ENCODE data around the gene BID.

BID gene

DNA sequence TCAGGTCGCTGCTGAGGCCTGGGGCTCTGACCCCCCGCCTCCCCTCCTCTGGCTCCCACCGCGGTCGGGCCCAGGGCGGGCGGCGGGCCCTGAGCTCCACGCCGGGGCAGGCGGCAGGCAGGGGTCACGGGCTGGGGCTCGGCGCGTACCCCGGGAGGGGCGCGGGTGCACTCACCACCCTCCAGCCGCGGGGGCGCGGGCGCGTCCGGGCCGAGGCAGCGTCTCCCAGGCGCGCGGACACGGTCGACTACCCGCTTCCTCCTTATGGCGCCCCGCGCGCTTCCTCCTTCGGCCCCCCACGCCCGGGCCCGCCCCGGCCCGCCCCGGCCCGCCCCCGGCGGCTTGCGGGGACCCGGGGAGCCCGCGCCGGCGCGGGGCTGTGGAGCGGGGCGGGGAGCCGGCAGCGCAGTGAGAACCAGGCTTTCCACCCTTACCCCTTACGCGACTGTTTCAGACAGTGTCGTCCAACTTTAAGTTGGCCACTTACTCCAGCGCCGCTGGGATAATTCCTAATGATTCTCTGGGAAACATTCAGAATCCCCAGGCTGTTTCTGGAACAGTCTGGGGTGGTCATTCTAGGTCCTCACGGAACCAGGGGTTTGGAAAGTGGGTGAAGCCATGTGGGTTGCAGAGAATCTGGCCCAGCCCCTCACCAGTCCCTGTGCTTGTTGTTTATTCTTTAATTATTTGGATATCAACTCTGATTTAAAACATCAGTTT, at the start of gene BID:
TSS of gene BID (minus strand) at position 264 of the 720 bp plus-strand sequence. CDS start 24,353 bp downstream, outside the sequence.
- peak; percentile 26 to 39 for DNase-seq

DNA sequence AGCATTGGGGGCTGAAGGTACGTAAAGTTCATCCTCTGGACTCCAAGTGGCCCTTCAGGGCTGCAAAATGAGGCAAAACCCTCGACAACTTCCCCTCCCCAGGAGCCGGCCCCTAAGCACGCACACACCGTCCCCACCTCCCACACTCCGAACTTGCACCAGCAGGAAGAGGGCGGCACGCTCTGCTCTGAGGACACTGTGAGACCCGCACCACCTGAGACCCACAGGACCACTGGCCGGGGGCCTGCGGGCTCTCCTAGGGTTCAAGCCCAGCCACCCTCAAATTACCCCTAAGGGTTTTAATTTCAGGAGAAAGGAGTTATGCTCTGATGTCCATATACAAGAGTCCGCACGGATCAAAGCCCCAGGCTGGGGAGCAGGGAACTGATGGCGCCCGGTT, 49.7 kb upstream of the BID start:
- DNase-seq = no peak

DNA sequence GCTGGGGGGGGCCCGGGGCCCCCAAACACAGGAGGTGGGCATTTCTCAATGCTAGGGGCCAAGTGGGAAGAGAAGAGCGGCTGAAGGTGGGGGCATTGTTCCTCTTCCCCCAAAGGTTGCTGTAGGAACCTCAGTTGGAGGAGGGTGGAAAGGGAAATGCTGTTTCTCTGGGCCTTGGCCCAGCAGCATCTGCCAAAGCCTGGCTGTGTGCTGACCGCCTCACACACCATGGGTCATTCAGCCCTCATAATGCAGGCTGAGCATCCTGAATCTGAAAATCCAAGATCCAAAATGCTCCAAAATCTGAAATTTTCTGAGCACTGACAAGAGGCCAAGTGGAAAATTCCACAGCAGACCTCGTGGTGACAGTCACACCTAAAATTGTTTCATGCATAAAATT, 49.0 kb upstream of the BID start:
- DNase-seq = no peak

DNA sequence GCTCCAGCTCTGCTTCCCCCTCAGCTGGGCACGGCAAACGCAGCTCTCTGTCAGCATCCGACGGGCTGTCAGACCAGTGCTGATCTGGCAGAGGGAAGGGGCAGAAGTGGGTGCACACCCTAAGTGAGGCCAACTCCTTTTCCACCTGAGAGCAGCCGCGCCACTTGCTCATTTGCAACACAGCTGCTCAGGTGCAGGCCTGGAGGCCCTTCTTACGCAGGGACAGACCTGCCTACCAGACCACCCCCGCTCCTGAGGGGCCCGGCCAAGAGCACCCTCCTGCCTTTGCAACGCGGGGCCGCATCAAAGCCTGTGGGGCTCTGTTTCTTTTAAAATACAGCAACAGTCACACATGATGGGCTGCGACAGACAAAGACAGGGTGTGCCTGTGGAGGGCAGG, 47.8 kb upstream of the BID start:
- no peak for DNase-seq

DNA sequence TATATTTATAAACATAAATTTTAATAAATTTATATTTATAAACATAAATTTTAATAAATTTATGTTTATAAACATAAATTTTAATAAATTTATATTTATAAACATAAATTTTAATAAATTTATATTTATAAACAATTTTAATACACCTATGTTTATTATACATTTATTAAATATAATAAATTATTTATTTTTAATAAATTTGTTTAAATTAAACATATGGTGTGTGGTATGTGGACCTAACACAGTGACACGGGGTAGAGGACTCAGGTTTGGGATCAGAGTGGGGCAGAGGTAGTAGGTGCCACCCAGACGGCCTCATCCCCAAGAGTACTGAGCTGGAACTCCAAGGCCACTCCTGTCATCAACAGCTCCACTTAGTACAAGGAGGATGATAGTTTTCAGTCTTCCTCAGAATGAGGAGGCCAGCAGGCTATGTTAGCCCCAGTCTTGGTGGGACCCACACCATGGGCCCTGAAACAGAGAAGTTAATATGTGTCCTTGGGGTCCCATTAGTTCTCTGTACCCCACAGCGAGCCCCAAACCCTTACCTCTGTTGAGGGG, 46.7 kb upstream of the BID start:
- DNase-seq = no peak

GRCh38 chr22:17818649-17819048, 44.4 kb upstream of the BID start:
- no peak for DNase-seq

- no peak for DNase-seq
Measured at GRCh38 chr22:17818180-17818579, 43.9 kb upstream of the BID start.

- no peak for DNase-seq
Measured at GRCh38 chr22:17817511-17818065, 43.3 kb upstream of the BID start.

DNA sequence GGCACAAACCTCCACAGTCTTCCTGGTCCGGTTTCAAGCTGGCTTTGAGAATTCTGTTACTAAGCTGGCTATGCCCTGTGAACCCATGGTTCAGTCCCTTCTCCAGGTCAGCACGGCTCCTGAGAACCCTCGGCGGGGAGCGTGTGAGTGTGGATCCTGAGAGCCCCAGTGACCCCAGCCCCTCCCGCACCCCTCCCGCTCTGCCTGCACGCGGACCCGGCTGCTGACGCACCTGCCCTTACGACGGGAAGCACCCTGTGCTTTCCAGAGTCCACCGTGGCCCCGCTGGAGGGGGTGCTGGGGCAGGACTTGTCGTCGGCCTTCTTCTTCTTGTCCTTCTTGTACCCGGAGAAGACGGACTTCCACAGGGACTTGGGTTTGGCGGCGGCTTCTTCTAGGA, 42.8 kb upstream of the BID start:
- no peak for DNase-seq

- DNase-seq = no peak
Measured at GRCh38 chr22:17816649-17817048, 42.4 kb upstream of the BID start.

DNA sequence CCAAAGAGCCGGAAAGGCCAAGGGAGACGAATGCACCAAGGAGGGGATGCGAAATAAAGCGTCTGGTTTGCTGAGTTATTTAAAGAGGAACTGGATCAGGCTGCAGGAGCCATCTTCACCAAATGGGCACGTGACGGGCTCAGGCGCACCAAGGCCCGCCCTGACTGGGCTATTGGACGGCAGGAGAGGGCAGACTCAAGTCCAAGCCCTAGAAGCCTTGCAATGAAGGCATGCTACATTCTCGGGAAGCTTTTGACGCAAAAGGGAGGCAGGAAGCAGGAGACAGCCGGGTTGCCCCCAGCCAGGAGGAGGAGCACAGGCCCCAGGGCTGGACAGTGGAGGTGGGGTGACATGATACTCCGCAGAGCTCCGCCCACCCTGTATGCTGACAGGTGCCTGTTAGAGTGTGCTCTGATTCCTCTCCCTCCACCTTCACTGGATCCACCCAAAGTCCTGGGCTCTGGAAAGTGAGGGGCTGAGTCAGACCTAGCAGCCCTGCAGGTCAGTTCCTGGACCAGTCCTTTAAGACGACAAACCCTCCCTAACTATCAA, 41.5 kb upstream of the BID start:
- DNase-seq = no peak

- no peak for DNase-seq
Measured at GRCh38 chr22:17814830-17815229, 40.6 kb upstream of the BID start.

GRCh38 chr22:17814084-17814483, 39.8 kb upstream of the BID start:
- no peak for DNase-seq

GRCh38 chr22:17811119-17811518, 36.9 kb upstream of the BID start:
- DNase-seq = no peak

DNA sequence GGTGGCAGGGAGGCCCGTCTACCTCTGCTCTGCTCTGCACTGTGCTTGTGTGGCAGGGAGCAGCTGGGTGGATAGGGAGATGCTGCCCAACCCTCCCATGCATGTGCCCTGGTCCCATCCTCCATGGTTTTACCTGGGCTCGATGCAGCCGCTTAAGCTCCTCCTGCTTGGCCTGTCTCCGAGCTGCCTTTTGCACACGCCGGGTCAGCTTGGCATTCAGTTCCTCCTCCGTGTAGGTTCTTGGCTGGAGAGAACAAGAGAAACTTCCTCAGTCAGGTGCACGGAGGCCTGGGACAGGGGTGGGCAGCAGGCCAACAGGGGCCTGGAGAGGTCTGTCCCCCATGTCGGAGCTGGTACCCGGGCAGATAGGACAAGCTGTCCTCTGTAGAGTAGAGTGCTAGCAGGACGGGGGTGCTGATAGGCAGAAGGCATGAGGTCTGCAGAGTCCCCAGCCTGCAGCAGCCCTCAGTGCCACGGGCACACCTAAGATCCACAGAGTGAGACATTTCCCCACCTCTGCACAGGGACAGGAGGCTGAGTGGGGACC, 36.4 kb upstream of the BID start:
- no peak for DNase-seq

DNA sequence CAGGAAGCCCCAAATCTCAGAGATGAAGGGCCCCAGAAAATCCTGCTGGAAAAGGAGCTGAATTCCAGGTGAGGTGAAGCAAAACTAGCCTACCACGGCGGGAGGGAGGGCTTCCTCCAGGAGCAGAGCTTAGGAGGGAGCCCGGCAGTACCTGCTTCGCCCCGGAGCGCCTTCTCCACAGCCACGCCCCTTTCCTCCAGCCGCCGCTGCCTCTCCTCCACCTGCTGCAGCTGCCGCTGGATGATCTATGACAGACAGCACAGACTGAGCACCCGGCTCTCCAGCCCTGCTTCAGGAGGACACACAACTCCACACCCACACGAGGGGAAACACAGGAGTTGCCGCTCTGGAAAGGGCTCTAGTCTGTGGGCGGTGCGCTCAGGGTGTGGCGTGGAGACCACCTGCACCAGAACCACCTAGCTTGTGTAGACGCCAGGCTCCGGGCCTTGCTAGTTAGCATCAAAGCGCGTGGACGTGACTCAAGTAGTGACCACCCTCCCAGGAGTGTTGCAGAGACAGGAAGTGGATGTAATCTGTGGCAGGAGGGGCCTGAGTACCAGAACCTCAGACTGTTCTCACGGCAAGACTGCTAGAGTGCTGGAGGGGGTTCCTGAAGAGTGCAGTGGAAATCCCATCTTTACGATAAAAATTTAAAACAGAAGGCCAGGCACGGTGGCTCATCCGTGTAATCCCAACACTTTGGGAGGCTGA, 34.6 kb upstream of the BID start:
- no peak for DNase-seq

DNA sequence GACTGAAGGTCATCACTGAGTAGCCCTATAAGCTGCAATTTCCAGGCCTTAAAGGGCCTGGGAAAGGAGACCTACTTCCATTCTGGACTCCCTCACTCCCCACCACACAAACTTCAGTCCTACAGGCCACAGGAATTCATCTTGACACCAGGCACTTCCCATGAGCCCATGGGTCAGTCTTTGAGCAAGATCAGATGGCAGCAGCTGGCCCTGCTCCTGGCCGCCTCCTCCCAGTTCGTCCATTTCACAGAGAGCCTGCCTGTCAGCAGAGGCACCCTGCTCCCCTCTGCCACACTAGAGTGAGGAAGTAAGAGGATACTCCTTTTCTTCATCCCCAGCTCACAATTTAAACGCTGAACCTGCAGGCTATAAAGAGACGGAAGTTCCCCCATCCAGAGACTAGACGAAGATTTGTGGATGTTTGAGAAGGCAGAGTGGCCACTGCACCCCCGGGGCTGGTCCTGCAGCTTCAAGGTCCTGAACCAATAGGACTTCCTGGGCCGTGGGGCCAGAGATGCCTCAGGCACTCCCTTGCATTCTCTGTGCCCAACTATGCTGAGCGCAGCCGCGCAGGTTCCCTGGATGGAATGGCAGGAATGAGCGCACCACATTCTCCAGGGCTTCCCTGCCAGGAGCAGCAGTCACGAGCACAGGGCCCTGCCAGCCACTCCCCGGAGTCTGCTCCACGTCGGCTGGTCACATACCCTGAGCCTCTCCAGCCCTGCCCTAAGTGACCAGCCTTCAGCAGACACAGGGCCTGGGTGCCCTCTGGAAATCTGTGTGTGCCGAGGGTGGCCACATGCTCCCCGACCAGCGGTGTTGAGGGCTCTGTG, 33.5 kb upstream of the BID start:
- no peak for DNase-seq

DNA sequence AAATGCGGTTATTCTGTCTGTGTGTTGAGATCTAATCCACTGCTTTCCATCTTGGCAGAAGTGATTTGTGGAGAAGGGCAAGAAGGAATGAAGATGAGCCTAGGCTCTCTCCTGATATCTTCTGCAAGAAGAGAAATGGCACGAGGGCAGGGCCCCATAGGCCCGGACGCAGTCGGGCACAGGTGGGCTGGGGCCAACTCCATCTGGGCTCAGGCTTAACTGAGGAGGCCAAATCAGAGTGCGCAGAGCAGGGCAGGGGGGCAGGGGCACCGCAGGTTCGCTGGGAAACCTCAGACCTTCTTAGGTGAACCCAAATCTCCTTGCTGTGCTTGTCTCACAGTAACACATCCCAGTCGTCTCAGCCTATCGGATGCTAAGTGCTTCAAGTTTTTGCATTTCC, 32.8 kb upstream of the BID start:
- no peak for DNase-seq

- no peak for DNase-seq
Measured at GRCh38 chr22:17806437-17806836, 32.2 kb upstream of the BID start.

DNA sequence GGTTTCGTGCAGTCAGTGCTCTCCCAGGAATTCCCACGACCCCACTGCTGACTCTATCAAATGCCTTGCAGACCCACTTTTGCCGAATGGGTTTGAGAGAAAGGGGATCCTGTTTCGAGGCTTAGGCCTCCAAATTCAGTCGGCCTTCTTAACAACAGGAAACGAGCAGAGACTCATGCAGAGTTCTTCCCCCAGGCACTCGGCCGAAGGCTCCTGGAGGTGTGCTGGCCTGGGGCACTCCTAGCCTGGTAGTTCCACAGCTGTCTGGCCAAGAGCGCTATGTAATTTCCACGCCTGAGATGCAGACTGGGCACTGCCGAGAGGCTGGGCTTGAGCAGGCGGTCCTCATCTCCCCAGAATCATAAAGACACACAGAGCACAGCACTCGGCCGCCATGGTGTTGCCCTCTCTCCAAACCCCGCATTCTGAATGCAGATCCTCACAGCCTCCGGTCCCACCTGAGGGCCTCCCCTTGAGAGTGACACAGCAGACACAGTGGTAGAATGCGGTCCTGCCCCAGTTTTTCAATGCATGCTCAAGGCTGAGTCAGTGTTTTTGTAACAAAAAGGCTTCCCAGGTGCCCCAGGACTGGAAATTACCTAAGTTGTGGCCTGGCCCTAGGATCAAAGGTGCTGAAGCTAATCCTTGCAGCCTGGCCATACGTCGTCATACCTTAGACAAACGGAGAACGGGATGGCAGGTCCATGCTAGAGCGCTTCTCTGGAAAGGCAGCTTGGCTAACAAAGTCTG, 30.2 kb upstream of the BID start:
- DNase-seq = no peak

- DNase-seq = no peak
Measured at GRCh38 chr22:17803609-17804270, 29.5 kb upstream of the BID start.

Data from NCI-H2081 (cell line).